Measurements from ENCODE around the gene MT1HL1. TPM values are rescaled to one million over a fixed set of nuclear protein-coding genes. Genes with fewer than 3 reads are reported as not detected.
A peak's percentile ranks its signal among the peaks of the same experiment; 100 is the strongest.

Gene MT1HL1
- total RNA-seq, 1 experiment from 2014 or later = not detected

GRCh38 chr1:237029850-237030535, 25.8 kb upstream of the MT1HL1 start:
- in situ Hi-C loops (cut with HindIII; ENCODE audit: low pct_unique_long_range_greater_than_20kb, low sequenced_read_pairs) = no loop called here
- DNase-seq (ENCODE audit: low read depth, low spot score) = no peak

GRCh38 chr1:237029240-237029639, 25.0 kb upstream of the MT1HL1 start:
- no peak for DNase-seq (ENCODE audit: low read depth, low spot score)
- in situ Hi-C loops (cut with HindIII; ENCODE audit: low pct_unique_long_range_greater_than_20kb, low sequenced_read_pairs) = no loop called here

GRCh38 chr1:237025358-237026074, 21.3 kb upstream of the MT1HL1 start:
- in situ Hi-C loops (cut with HindIII; ENCODE audit: low pct_unique_long_range_greater_than_20kb, low sequenced_read_pairs) = no loop called here
- no peak for DNase-seq (ENCODE audit: low read depth, low spot score)

GRCh38 chr1:237018896-237019295, 14.7 kb upstream of the MT1HL1 start:
- DNase-seq (ENCODE audit: low read depth, low spot score) = no peak
- in situ Hi-C loops (cut with HindIII; ENCODE audit: low pct_unique_long_range_greater_than_20kb, low sequenced_read_pairs) = no loop called here

- DNase-seq (ENCODE audit: low read depth, low spot score) = no peak
- in situ Hi-C loops (cut with HindIII; ENCODE audit: low pct_unique_long_range_greater_than_20kb, low sequenced_read_pairs) = no loop called here
Measured at GRCh38 chr1:237016626-237017025, 12.4 kb upstream of the MT1HL1 start.

- no peak for DNase-seq (ENCODE audit: low read depth, low spot score)
- in situ Hi-C loops (cut with HindIII; ENCODE audit: low pct_unique_long_range_greater_than_20kb, low sequenced_read_pairs) = no loop called here
Measured at GRCh38 chr1:237013608-237014007, 9.4 kb upstream of the MT1HL1 start.

- in situ Hi-C loops (cut with HindIII; ENCODE audit: low pct_unique_long_range_greater_than_20kb, low sequenced_read_pairs) = no loop called here
- peak; percentile 39 for DNase-seq (ENCODE audit: low read depth, low spot score)
Measured at GRCh38 chr1:237012788-237013383, 8.6 kb upstream of the MT1HL1 start.

- DNase-seq (ENCODE audit: low read depth, low spot score) = no peak
- in situ Hi-C loops (cut with HindIII; ENCODE audit: low pct_unique_long_range_greater_than_20kb, low sequenced_read_pairs) = no loop called here
Measured at GRCh38 chr1:237012361-237012760, 8.1 kb upstream of the MT1HL1 start.

- in situ Hi-C loops (cut with HindIII; ENCODE audit: low pct_unique_long_range_greater_than_20kb, low sequenced_read_pairs) = no loop called here
- DNase-seq (ENCODE audit: low read depth, low spot score) = no peak
Measured at GRCh38 chr1:237011432-237011831, 7.2 kb upstream of the MT1HL1 start.

- DNase-seq (ENCODE audit: low read depth, low spot score) = no peak
- in situ Hi-C loops (cut with HindIII; ENCODE audit: low pct_unique_long_range_greater_than_20kb, low sequenced_read_pairs) = no loop called here
Measured at GRCh38 chr1:237009611-237010010, 5.4 kb upstream of the MT1HL1 start.

GRCh38 chr1:237007147-237007881, 3.1 kb upstream of the MT1HL1 start:
- DNase-seq (ENCODE audit: low read depth, low spot score) = peak; percentile 25

GRCh38 chr1:237005674-237006073, 1.4 kb upstream of the MT1HL1 start:
- DNase-seq (ENCODE audit: low read depth, low spot score) = no peak
- in situ Hi-C loops (cut with HindIII; ENCODE audit: low pct_unique_long_range_greater_than_20kb, low sequenced_read_pairs) = no loop called here

More at GRCh38 chr1:237007147-237007881, 3.1 kb upstream of the MT1HL1 start:
- in situ Hi-C loops (cut with HindIII; ENCODE audit: low pct_unique_long_range_greater_than_20kb, low sequenced_read_pairs) = no loop called here

GRCh38 chr1:237003516-237003915, 725 bp downstream of the MT1HL1 start:
- in situ Hi-C loops (cut with HindIII; ENCODE audit: low pct_unique_long_range_greater_than_20kb, low sequenced_read_pairs) = no loop called here
- DNase-seq (ENCODE audit: low read depth, low spot score) = no peak

GRCh38 chr1:237000191-237000590, 4.0 kb downstream of the MT1HL1 start:
- in situ Hi-C loops (cut with HindIII; ENCODE audit: low pct_unique_long_range_greater_than_20kb, low sequenced_read_pairs) = no loop called here
- no peak for DNase-seq (ENCODE audit: low read depth, low spot score)

GRCh38 chr1:236998546-236998945, 5.7 kb downstream of the MT1HL1 start:
- in situ Hi-C loops (cut with HindIII; ENCODE audit: low pct_unique_long_range_greater_than_20kb, low sequenced_read_pairs) = no loop called here

GRCh38 chr1:236997882-236998281, 6.4 kb downstream of the MT1HL1 start:
- no peak for DNase-seq (ENCODE audit: low read depth, low spot score)
- in situ Hi-C loops (cut with HindIII; ENCODE audit: low pct_unique_long_range_greater_than_20kb, low sequenced_read_pairs) = no loop called here

More at GRCh38 chr1:236998546-236998945, 5.7 kb downstream of the MT1HL1 start:
- no peak for DNase-seq (ENCODE audit: low read depth, low spot score)

GRCh38 chr1:236997361-236997760, 6.9 kb downstream of the MT1HL1 start:
- in situ Hi-C loops (cut with HindIII; ENCODE audit: low pct_unique_long_range_greater_than_20kb, low sequenced_read_pairs) = no loop called here
- no peak for DNase-seq (ENCODE audit: low read depth, low spot score)

- in situ Hi-C loops (cut with HindIII; ENCODE audit: low pct_unique_long_range_greater_than_20kb, low sequenced_read_pairs) = no loop called here
- no peak for DNase-seq (ENCODE audit: low read depth, low spot score)
Measured at GRCh38 chr1:236994450-236994849, 9.8 kb downstream of the MT1HL1 start.

Data from SK-MEL-5 (cell line).